Neuronal stem cell (in vitro differentiated cells): ENCODE results near the gene AQP2.

Experiments
- DNase-seq: peaks from one replicate; pipeline ENCODE4 v3.0.0-alpha.2; 2013; ENCODE audit warnings: low spot score
- H2AFZ ChIP-seq: one replicate; pipeline ENCODE4 v1.6.1; 2013; ENCODE audit warnings: mild to moderate bottlenecking, low read length, inconsistent platforms
- H2AK5ac ChIP-seq: 2 replicates; pipeline ENCODE4 v1.6.1; 2013; ENCODE audit warnings: low read depth, mild to moderate bottlenecking, inconsistent platforms, low read length, moderate library complexity, mixed read lengths
- H2BK120ac ChIP-seq: 2 replicates; pipeline ENCODE4 v1.6.1; 2013; ENCODE audit warnings: low read depth, mild to moderate bottlenecking, inconsistent platforms, low read length, moderate library complexity, mixed read lengths
- H2BK12ac ChIP-seq: one replicate; pipeline ENCODE4 v1.6.1; 2013; ENCODE audit warnings: low read length, inconsistent platforms
- H2BK15ac ChIP-seq: 2 replicates; pipeline ENCODE4 v1.6.1; 2013; ENCODE audit warnings: mild to moderate bottlenecking, low read length, inconsistent platforms, mixed read lengths
- H2BK5ac ChIP-seq: one replicate; pipeline ENCODE4 v1.6.1; 2013; ENCODE audit warnings: inconsistent platforms, mild to moderate bottlenecking, low read length, moderate library complexity
- H3K14ac ChIP-seq: one replicate; pipeline ENCODE4 v1.6.1; 2013; ENCODE audit warnings: low read length, inconsistent platforms
- H3K18ac ChIP-seq: 2 replicates; pipeline ENCODE4 v1.6.1; 2013; ENCODE audit warnings: low read length, inconsistent platforms
- H3K23ac ChIP-seq: 2 replicates; pipeline ENCODE4 v1.6.1; 2013; ENCODE audit warnings: low read depth, mild to moderate bottlenecking, mixed read lengths, low read length, inconsistent platforms; ENCODE audit not compliant: poor library complexity
- H3K27ac ChIP-seq: replicated peaks from 3 replicates; pipeline ENCODE4 v1.5.1; 2013; ENCODE audit warnings: low read length, inconsistent platforms
- H3K27me3 ChIP-seq, 3 experiments: 2 replicates each; pipeline ENCODE4 v1.6.1; 2013; ENCODE audit warnings: low read length in 3 of 3, mild to moderate bottlenecking in 2 of 3, inconsistent platforms in 1 of 3, low read depth in 1 of 3, mixed read lengths in 1 of 3, moderate library complexity in 1 of 3; ENCODE audit not compliant: control insufficient read depth in 3 of 3, insufficient read depth in 3 of 3
- H3K36me3 ChIP-seq, 2 donors: replicated peaks in 1 of 2; 2 replicates each; pipeline ENCODE4 v1.6.1; 2013; ENCODE audit warnings: low read length in 2 of 2; ENCODE audit not compliant: control insufficient read depth in 2 of 2, insufficient read depth in 2 of 2
- H3K4ac ChIP-seq: 2 replicates; pipeline ENCODE4 v1.6.1; 2013; ENCODE audit warnings: inconsistent platforms, mild to moderate bottlenecking, low read length, moderate library complexity
- H3K4me1 ChIP-seq, 2 donors: 1 replicate in 1 of 2; 2 replicates in 1 of 2; pipeline ENCODE4 v1.6.1; 2013; ENCODE audit warnings: low read length in 2 of 2, low read depth in 1 of 2; ENCODE audit not compliant: control insufficient read depth in 2 of 2, insufficient read depth in 1 of 2
- H3K4me2 ChIP-seq: one replicate; pipeline ENCODE4 v1.6.1; 2013; ENCODE audit warnings: mild to moderate bottlenecking, low read length, inconsistent platforms; ENCODE audit not compliant: insufficient read depth, poor library complexity, severe bottlenecking
- H3K4me3 ChIP-seq, 2 donors: 2 replicates each; pipeline ENCODE4 v1.5.1; 2013; ENCODE audit warnings: low read length in 2 of 2, mild to moderate bottlenecking in 2 of 2, inconsistent platforms in 1 of 2, moderate library complexity in 1 of 2
- H3K79me1 ChIP-seq: one replicate; pipeline ENCODE4 v1.6.1; 2013; ENCODE audit warnings: low read depth, mild to moderate bottlenecking, inconsistent platforms, low read length, moderate library complexity
- H3K9ac ChIP-seq: one replicate; pipeline ENCODE4 v1.6.1; 2013; ENCODE audit warnings: mild to moderate bottlenecking, low read depth, low read length, inconsistent platforms; ENCODE audit not compliant: poor library complexity
- H3K9me3 ChIP-seq, 2 donors: replicated peaks in 1 of 2; 2 replicates each; pipeline versions ENCODE3 to v1.6.1; 2013; ENCODE audit warnings: low read length in 2 of 2, mild to moderate bottlenecking in 2 of 2, inconsistent platforms in 1 of 2, low read depth in 1 of 2, mixed read lengths in 1 of 2, moderate library complexity in 1 of 2; ENCODE audit not compliant: control insufficient read depth in 2 of 2, insufficient read depth in 1 of 2
- H4K8ac ChIP-seq: one replicate; pipeline ENCODE4 v1.6.1; 2013; ENCODE audit warnings: low read depth, mild to moderate bottlenecking, inconsistent platforms, low read length, moderate library complexity
- H4K91ac ChIP-seq: one replicate; pipeline ENCODE4 v1.6.1; 2013; ENCODE audit warnings: low read length, low read depth, mild to moderate bottlenecking, inconsistent platforms; ENCODE audit not compliant: poor library complexity
- WGBS, 2 donors: extraction: QIAGEN DNeasy Blood & Tissue Kit; methylation state at CpG; one replicate each; pipeline ENCODE4 v1.1.7; 2013; ENCODE audit warnings: missing lambda C conversion rate in 2 of 2, mixed read lengths in 1 of 2; ENCODE audit not compliant: insufficient read length in 2 of 2, insufficient replicate concordance in 1 of 2; ENCODE audit errors: extremely low coverage in 2 of 2; 5-methylcytosine and 5-hydroxymethylcytosine counted together

Gene AQP2

GRCh38 chr12:49904601-49905000 lies 45.9 kb upstream of the AQP2 start:
- H3K27ac ChIP-seq, result no peak overlapping the region
- no CpG with 5 or more reads among the region's 11 CpGs for WGBS, 2 donors

GRCh38 chr12:49905718-49906314 lies 44.7 kb upstream of the AQP2 start:
- H2BK15ac ChIP-seq, result peak overlapping the region; percentile 1
- peak overlapping the region; percentile 65 for H2AK5ac ChIP-seq
- H3K79me1 ChIP-seq, result no peaks in the 10 kb centered on the region

More at GRCh38 chr12:49904601-49905000, 45.9 kb upstream of the AQP2 start:
- peaks cover 11 to 25% of the 10 kb centered on the region in 2 donors for H3K4me1 ChIP-seq
- H3K79me1 ChIP-seq, result no peaks in the 10 kb centered on the region
- no peak overlapping the region for H3K4ac ChIP-seq
- no peak overlapping the region for H2AFZ ChIP-seq
- no peaks in the 10 kb centered on the region for H3K36me3 ChIP-seq
- no peak overlapping the region for H4K8ac ChIP-seq
- H3K4me2 ChIP-seq, result no peak overlapping the region
- no peak overlapping the region for H2BK120ac ChIP-seq
- no peak overlapping the region for H2BK5ac ChIP-seq
- H3K4me3 ChIP-seq, result no peak overlapping the region
- H3K27me3 ChIP-seq, result peaks cover 0 to 51% (median 4%) of the 10 kb centered on the region in 3 experiments
- no peak for DNase-seq
- peak overlapping the region; percentile 66 for H2AK5ac ChIP-seq
- H3K23ac ChIP-seq, result peak overlapping the region; percentile 25
- no peak overlapping the region for H3K14ac ChIP-seq
- H3K9me3 ChIP-seq, result no peaks in the 10 kb centered on the region
- H3K18ac ChIP-seq, result peak overlapping the region; percentile 48
- H3K9ac ChIP-seq, result no peak overlapping the region
- no peak overlapping the region for H4K91ac ChIP-seq
- H2BK15ac ChIP-seq, result peak overlapping the region; percentile 94
- H2BK12ac ChIP-seq, result no peak overlapping the region

GRCh38 chr12:49907352-49907751 lies 43.2 kb upstream of the AQP2 start:
- no peaks in the 10 kb centered on the region for H3K9me3 ChIP-seq
- no peak overlapping the region for H2AK5ac ChIP-seq
- H3K23ac ChIP-seq, result no peak overlapping the region
- H3K27me3 ChIP-seq, result peaks cover 0 to 36% (median 4%) of the 10 kb centered on the region in 3 experiments
- no peak overlapping the region for H3K4me2 ChIP-seq
- H4K91ac ChIP-seq, result no peak overlapping the region
- no CpG with 5 or more reads among the region's 1 CpG for WGBS, 2 donors
- H3K27ac ChIP-seq, result no peak overlapping the region
- no peak overlapping the region for H3K4ac ChIP-seq
- H3K36me3 ChIP-seq, result no peaks in the 10 kb centered on the region
- H2BK120ac ChIP-seq, result no peak overlapping the region
- no peak overlapping the region for H3K4me3 ChIP-seq
- no peak overlapping the region for H2BK5ac ChIP-seq
- H3K79me1 ChIP-seq, result no peaks in the 10 kb centered on the region
- peaks cover 23 to 29% of the 10 kb centered on the region in 2 donors for H3K4me1 ChIP-seq
- H2AFZ ChIP-seq, result no peak overlapping the region
- no peak overlapping the region for H3K14ac ChIP-seq
- H3K9ac ChIP-seq, result no peak overlapping the region
- no peak overlapping the region for H2BK15ac ChIP-seq
- no peak overlapping the region for H2BK12ac ChIP-seq
- H3K18ac ChIP-seq, result no peak overlapping the region
- DNase-seq, result no peak
- H4K8ac ChIP-seq, result no peak overlapping the region

More at GRCh38 chr12:49905718-49906314, 44.7 kb upstream of the AQP2 start:
- no peak overlapping the region for H3K14ac ChIP-seq
- no peak overlapping the region for H3K4ac ChIP-seq
- no peak overlapping the region for H2BK12ac ChIP-seq
- no CpG with 5 or more reads among the region's 7 CpGs for WGBS, 2 donors
- peaks cover 0 to 42% (median 4%) of the 10 kb centered on the region in 3 experiments for H3K27me3 ChIP-seq
- no peak overlapping the region for H3K9ac ChIP-seq
- no peak overlapping the region for H4K8ac ChIP-seq
- DNase-seq, result no peak
- no peak overlapping the region for H3K4me3 ChIP-seq
- peaks cover 23 to 32% of the 10 kb centered on the region in 2 donors for H3K4me1 ChIP-seq
- peak overlapping the region; percentile 3 for H3K23ac ChIP-seq
- no peak overlapping the region for H2AFZ ChIP-seq
- no peak overlapping the region for H3K27ac ChIP-seq
- H3K18ac ChIP-seq, result no peak overlapping the region
- H4K91ac ChIP-seq, result no peak overlapping the region
- no peaks in the 10 kb centered on the region for H3K9me3 ChIP-seq
- no peak overlapping the region for H2BK5ac ChIP-seq
- H3K36me3 ChIP-seq, result no peaks in the 10 kb centered on the region
- no peak overlapping the region for H2BK120ac ChIP-seq
- no peak overlapping the region for H3K4me2 ChIP-seq

GRCh38 chr12:49909356-49909755 lies 41.2 kb upstream of the AQP2 start:
- WGBS, 2 donors, result no CpG with 5 or more reads among the region's 4 CpGs
- peaks cover 15 to 22% of the 10 kb centered on the region in 2 donors for H3K4me1 ChIP-seq
- H3K27me3 ChIP-seq, result peaks cover 0 to 34% (median 4%) of the 10 kb centered on the region in 3 experiments
- peak overlapping the region; percentile 88 for H2AFZ ChIP-seq
- H4K8ac ChIP-seq, result no peak overlapping the region
- H2BK5ac ChIP-seq, result no peak overlapping the region
- H3K79me1 ChIP-seq, result no peaks in the 10 kb centered on the region
- no peak overlapping the region for H3K4me2 ChIP-seq
- H2BK15ac ChIP-seq, result peak overlapping the region; percentile 40
- peak overlapping the region; percentile 87 for H2BK12ac ChIP-seq
- peak overlapping the region; percentile 79 for H4K91ac ChIP-seq
- H3K4ac ChIP-seq, result no peak overlapping the region
- H3K9me3 ChIP-seq, result no peaks in the 10 kb centered on the region
- DNase-seq, result no peak
- no peak overlapping the region for H3K23ac ChIP-seq
- peak overlapping the region; percentile 57 for H3K9ac ChIP-seq
- H3K18ac ChIP-seq, result peak overlapping the region; percentile 94
- H3K4me3 ChIP-seq, result peak overlapping the region in 1 of 2 donors; percentile 3
- H2BK120ac ChIP-seq, result no peak overlapping the region
- peak overlapping the region; percentile 32 for H3K14ac ChIP-seq
- H3K27ac ChIP-seq, result peak overlapping the region; percentile 50
- H3K36me3 ChIP-seq, result no peaks in the 10 kb centered on the region
- peak overlapping the region; percentile 72 for H2AK5ac ChIP-seq
